OCI-M1 (cell line): ENCODE measurements around the gene PLCL1.
A peak's percentile ranks its signal among the peaks of the same experiment; 100 is the strongest.

Source experiments
- DNase-seq: peaks from one replicate; lab custom pipeline; 2025; lab: John Stamatoyannopoulos, UW

Gene PLCL1

DNA sequence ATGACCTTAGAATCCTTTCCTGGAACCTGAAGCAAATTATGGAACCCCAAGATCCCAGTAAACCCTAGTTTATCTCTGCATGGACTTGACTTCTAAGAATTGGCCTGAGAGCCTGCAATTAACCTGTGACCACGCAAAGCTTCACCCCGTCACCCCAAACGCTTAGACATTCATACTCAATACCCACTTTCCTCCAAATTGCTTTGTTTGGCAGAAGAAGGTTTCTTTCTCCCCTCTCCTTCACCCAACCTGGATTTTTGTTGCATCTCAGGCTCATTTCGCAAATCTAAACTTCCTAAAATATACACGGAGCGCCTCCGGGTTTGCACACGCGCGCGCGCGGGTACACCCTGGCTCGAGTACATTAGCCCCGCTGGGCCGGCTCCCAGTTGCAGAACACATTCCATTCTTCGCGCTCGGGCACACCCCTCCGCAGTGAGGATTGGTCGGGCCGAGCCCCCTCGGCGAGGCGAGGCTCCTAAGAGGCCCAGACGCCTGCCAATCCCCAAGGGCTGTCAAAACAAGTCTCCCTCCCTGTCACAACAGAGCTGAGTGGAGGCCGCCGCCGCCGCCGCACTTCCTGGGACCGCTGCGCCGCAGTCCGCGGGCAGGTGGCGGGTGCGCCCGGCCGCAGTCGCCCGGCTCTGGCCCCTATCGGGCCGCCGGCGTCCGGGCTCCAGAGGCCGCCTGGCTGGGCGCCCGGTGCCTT lies at the start of gene PLCL1:
TSS of gene PLCL1 (plus strand) at position 545 of the 709 bp plus-strand sequence.
- DNase-seq: peak; percentile 92

DNA sequence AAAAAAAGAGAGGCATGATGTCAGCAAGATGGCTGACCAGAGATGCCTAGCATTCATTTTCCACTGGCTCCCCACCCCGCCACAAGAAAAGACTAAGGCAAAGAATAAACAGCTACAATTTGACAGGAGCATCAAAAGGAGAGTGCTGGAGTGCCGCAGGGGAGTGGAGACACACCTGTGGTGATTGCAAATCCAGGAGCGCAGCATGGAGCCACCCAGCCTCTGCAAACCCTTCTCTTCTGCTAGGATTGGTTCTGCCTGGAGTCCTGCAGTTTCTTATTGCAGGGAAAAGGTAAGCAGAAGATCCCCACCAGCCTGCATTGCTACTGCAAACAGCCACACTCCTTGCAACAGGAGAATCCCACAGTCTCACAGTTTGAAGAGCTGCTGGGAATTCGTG lies 45.4 kb upstream of the PLCL1 start:
- no peak for DNase-seq

DNA sequence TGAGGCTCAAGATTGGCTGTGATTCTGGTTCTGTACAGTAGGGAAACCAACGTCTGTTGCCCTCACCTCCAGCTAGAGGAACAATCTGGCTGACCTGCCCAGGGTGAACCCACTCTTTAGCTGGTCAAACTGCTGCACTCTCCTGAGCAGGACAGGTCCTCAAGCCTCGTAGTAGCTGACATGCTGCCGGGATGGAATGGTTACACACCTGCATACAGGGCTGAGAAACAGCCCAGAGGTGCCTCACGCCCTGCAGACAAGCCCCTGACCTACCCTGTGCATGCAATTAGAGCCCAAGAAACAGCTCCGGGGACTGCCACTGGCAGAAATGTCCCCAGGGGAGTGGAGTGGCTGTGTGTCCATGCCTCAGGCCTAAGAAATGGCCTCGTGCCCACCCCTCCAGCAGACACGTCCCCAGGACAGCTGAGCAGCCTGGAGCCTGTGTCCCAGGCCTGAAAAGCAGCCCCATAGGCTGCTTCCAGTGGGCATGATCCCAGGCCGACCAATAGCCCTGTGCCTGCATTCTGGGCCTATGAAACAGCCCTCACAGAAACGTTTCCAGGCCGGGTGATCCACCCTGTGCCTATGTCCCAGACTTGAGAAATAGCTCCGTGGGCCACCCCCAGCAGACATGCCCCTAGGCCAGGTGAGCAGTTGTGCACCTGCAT lies 44.6 kb upstream of the PLCL1 start:
- DNase-seq: no peak

DNA sequence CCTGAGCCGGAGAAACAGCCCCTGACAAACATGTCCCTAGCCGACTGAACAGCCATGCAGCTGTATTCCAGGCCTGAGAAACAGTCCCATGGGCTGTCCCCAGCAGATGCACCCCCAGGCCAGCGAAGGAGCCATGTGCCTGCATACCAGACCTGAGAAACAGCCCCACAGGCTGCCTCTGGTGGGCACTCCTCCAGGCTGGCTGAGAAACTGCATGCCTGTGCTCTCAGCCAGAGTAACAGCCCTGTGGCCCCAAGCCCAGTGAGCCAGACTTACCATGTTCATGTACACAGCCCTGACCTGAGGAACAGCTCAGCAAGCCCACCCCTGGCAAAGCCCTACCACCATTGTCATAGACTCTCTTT lies 44.1 kb upstream of the PLCL1 start:
- no peak for DNase-seq

DNA sequence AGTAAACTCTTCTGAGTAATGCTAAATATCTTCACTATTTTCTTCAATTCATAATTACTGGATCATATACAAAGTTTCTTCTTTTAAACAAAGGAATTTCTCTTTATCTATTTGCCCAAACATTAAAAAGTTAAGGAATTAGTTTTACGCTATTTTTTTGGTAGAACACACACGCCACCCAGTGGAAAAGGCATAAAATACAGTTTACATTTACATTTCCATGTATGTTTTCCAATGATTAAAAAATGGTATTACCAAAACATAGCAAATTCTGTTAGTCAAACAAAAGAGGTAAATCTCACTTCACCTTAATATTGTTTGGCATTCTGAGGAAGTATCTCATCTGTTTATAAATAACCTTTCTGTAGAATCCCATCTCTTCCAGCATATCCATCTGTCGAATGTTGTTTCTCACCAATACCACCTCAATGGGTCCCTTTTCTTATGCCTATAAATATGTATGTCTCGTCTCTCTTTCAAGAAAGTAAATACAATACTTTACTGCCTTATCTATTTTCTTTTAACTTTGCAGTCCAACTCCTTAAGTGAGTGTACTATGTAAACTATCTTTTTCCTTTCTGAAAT lies 26.5 kb upstream of the PLCL1 start:
- peak; percentile 67 for DNase-seq

DNA sequence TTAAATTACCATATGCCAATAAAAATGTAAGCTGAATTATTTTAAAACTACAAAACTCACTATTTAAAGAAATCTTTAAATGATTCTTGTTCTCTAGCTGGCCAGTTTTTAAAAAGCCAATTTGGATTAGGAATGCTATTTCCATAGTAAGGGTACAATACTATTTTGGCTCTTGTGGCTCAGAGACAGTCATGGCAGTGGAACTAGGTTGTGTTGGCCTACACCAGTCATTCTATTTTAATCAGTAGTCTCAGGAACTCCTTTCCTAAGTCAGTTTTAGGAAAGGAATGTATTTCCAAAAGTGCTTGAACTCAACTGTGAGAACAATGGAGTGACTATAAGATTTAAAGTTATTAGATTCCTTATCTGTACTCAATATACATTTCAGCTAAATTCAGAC lies 25.1 kb upstream of the PLCL1 start:
- DNase-seq: no peak

DNA sequence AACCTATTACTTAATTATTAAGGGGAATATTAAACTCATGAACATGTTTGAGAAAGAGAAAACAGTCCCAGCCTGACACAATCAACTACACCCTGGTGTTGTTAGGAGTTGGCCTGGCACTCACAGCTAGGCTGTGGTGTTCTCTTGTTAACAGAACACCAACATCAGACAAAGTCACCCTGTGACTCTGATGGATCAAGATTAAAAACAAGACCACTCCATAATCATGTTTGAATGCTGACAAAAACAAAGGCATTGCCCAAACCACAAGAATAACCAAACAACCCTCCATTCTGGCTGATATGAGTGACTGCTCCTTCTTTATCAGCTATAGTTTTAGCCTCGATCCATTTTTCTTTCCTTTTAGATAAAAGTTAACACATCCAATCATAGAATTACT lies 22.3 kb upstream of the PLCL1 start:
- DNase-seq: peak; percentile 72

DNA sequence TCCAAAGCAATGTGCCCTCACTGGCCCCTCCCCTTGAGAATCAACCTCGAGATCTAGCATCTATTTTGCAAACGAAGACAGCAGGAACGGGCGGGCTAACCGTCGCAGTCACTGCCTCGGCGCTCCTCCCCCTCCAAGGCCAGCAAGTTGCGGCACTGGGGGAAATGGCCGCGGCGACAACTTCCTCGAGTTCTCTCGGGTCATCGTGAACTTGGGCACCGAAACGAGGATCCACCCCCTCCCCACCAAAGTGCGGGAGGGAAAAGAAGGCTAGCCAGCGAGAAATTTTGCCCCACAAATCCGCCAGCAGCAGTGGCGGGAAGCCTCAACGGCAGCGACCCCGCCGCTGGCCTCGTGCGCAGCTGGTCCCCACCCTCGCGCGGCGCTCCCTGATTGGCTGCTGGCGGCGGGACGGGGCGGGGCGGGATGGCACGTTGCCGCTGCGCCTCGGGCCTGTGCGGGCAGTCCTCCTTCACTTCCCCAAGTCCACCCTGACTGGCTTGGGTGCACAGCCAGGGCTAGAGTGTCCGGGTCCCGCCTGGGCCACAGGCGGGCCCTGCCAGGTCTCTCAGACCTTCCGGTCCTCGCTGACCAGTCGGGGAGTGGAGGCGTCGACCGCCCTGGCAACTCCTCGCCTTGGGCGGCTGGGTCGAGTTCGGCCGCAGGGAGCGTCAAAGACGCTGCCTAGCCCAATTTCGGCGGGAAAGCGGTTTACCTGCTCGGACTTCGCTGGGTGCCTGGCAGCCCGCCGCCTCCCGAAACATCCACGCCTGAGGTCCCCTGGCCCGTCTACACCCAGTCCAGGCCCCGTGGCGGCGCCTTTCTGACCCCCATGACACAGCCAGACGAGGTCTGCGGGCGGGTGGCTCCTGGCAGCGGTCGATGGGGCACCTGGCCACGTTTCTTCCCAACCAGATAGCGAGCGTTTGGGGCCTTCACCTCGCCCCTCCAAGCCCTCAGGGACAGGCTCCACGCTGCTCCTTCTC lies 19.1 kb upstream of the PLCL1 start, which contains the start of gene BOLL:
TSS of gene BOLL (minus strand) at position 364 of the 986 bp plus-strand sequence. CDS start 3,469 bp downstream, outside the sequence.
- DNase-seq: no peak

DNA sequence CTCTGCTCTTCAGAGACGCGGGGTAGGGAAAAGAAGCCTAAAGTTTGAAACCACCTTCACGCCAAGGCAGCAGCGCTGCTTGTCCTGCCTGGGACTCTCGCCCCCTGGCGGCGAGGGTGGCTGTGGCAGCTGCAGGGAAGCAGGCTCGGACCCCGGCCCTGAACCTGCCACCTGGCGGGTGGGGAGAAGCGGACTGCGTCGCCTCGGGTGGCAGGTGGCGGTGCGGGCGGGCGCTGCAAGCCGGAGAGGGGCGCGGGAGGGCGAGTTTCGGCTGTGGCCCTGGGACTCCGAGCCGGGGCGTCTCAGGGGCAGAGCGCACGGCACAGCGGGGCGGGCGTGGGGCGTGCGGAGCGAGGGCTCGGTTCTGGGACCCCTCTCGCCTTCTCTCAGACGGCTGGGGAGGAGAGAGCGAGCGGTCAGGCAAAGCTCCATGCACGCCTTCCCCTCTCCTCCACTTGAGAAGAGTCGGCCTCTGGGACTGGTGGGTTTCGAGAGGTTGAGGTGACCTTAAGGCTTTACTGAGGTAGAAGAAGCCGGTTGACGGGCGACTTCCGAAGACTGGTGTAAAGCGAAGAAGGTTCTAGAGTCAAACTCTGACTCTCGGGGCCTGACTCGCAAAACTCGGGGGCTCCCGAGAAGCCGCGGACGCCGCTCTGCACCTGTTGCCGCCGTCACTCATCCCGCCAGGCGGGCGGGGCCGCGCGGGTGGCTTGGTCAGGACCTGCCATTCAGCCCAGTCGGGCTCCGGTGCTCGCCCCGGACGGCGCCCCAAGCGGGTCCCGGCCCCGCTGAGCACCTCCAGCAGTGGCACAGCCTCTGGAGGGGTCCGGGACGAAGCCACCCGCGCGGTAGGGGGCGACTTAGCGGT lies 18.1 kb upstream of the PLCL1 start:
- no peak for DNase-seq

DNA sequence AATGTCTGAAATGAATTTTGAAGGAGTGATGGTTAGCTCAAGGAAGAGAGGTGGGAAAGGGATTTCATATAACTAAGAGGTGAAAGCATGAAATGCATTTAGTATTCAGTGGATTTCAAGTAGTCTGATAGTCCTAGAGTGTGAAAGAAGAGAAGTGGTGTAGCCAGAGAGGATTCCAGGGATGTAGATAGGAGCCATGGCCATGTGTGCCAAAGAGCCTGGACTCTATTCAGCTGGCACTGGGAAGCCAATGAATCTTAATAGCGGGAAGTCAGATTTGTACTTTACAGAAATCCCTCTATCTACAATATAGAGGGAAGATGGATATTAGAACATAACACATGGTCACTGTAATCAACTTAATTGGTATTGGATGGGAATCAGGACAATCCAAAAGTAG lies 10.9 kb upstream of the PLCL1 start:
- no peak for DNase-seq

DNA sequence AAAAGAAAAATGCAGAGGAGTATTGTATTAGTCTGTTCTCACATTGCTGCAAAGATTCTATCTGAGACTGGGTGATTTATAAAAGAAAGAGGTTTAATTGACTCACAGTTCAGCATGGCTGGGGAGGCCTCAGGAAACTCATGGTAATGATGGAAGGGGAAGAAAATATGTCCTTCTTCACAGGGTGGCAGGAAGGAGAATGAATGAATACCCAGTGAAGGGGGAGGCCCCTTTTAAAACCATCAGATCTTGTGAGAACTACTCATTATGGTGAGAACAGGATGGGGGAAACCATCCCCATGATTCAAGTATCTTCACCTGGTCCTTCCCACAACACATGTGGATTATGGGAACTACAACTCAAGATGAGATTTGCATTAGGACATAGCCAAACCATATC lies 9.1 kb upstream of the PLCL1 start:
- DNase-seq: no peak

DNA sequence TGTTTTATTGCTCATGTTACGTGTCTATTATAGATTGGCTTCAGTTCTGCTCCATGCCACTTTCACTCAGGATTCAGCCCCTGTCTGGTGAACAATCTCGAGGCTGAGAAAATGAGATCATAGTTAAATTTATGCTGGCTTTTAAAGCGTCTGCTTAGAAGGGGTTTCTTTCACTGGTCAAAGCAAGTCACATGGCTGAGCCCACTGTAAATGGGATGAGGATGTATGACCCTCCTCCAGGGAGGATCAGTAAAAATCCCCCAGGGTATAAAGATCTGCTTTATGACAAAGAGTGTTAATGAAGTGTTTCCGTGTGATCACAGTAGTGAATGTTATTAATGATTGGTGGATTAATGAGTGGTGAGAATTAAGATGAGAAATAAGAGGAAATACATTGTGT lies 6.2 kb upstream of the PLCL1 start:
- DNase-seq: no peak

DNA sequence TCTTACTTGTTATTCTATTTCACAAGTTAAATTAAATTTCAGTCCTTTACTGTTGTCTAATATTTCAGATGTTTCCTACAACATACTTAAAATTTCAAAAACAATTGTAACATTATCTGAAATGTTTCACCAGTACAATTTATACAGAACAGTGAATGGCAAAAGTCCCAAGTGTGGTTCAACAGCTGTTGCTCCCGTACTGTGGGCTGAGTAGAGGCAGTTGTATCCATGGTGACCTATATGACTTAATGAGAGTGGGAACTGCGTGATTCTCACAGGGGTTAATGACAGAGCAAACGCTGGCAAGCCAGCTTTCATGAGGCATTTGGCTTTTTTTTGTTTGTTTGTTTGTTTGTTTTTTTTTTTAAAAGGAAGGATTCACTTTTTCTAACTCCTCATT lies 5.3 kb upstream of the PLCL1 start:
- DNase-seq: no peak

DNA sequence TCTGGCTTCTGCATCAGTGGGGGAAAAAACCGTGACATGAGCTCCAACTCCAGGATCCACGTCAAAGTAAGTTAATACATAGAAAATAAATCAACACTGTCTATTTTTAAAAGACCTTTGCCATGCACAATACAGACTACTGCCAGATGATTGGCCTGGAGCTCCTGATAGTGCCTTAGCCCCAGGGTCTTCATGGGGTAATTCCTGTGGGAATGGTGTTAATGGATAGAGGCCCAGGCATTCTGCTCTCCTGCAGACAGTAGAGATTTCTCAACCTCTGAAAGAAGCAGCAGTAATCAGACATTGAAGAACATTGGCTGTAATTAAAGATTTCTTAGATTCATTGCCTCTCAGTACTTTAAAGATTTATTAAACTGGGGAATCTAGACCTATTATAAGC lies 4.3 kb upstream of the PLCL1 start:
- DNase-seq: no peak

DNA sequence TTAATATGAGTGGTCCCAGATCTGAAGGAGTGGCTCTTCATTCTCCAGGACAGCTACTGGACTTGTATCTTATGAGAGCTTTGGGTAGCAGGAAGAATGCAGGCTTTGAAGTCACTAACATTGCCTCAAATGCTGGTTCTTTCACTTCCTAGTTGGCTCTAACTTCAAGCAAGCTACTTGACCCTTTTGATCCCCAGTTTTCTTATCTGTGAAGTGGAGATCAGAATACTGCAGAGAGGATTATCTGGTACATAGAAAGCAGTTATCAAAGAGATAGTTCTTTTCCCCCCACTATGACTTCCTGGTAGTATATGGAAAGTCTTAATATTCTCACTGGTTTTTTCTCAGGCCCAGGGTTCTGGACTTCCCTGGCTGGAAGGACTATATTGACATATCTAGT lies 3.4 kb upstream of the PLCL1 start:
- no peak for DNase-seq

DNA sequence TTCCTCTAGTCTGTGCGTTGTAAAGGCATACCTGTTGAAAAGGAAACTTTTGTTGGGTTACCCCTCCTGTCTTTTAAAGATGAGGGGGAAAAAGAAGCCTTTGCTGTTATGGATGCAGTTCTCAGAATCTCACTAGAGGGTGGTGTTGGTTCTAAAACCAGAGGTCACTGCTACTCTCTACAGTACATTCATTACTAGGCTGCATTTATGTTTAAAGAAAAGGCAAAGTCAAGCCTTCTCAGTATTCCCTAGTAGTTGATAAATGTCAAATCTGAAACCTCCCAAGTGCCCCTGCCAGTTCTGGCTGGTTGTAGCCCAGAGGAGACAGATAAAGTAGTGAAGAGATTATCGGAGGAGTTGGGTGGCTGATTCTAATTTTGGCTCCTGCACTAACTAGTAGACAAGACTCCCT lies 1.4 kb upstream of the PLCL1 start:
- DNase-seq: peak; percentile 79

DNA sequence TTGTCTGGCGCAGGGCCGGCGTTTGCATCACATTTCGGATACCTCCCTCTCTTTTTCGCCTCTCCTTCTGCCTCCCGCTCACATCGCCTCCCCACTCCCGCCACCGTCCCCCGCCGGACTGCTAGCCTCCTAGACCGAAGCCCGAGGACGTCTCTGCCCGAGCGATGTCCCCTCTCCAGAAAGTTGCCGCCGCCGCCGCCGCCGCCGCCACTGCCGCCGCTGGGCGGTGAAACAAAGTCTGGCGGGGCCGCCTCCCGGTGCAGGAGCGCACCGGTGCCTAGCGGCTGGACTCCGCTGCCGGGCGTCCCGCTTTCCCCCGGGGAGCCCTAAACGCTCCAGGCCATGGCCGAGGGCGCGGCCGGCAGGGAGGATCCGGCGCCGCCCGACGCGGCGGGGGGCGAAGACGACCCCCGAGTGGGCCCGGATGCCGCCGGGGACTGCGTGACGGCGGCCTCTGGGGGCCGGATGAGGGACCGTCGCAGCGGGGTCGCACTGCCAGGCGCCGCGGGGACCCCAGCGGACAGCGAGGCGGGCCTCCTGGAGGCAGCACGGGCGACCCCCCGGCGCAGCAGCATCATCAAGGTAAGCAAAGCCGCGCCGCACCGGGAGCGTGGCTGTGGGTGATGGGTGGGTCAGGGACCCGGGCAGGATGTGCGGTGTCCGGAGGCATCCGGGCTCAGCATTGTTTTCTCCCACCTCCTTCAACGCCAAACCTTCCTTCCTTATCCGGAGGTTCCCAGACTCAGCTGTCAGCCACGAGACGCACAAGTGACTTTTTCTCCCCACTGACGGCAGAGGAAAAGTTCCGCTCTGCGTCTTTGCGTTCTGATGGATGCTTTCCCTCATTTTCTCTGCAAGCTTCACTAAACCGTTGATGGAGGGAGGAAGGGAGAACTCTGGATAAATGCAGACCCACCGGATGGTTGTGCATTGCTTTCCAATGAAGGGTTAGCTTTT lies 643 bp downstream of the PLCL1 start:
- no peak for DNase-seq

DNA sequence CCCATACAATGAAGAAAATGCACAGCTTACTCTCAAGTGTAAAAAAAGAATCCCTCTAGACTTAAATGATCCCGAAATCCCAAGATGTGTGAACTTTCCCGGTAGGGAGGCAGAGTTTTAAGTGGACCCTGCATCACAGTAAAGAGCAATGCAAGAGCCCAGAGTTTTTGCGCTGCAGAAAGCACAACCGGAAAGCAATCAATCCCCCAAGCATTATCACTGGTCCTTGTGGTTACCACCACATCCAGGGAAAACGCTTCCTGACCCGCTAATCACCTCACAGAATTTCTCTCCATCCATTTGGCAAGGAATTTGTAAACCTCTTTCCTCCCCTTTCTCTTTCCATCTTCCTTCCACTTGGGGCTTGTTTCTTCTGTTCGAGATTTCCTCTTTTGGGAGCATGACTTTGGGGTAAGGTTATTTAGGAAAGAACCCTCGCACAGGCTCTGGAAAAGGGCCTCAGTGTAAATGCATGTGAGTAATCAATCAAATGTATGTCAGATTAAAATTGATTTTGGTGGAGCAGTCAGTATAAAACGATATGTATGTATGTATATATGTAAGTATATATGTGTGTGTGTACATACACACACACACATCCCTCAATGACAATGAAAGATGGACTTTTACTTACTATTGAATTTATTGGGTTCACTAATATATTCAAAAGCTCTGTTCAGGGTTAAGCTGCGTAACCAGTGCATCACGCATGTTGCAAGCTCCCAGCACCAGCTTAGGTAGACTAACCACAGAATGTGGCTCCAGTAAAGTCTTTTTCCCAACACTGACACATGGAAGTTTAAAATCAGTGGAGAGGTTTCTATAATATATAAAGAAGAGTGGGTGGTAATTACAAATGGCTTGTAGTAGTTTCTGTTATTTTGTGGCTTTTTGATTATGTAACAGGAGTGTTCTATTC lies 1.6 kb downstream of the PLCL1 start:
- no peak for DNase-seq

DNA sequence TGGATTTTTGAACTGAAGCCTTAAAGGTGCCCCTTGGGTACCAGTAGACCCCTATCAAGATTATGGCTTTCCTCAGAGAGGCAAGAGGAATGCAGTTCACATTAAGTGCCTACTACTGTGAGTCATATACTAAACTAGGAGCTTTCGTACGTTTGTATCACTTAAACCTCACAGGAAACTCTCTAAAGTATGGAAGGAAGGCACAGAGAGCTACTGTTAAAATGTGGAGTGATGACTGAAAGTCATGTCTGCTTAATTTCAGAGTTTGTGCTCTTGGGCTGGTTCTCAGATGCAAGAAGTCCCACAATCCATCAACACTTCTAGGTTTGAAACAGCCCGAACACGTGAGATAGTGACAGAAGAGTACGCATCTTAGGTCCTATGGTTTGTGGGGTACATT lies 4.7 kb downstream of the PLCL1 start:
- no peak for DNase-seq
